MM.1S (cell line): ENCODE data around the gene VPS35.

Experiments
- CTCF ChIP-seq: fragments of 300-600 bp; sonication (generic); IDR thresholded peaks from 2 replicates; pipeline ENCODE4 v1.5.1; 2016; ENCODE audit warnings: antibody characterized with exemption, low read length, mixed read lengths
- EZH2 ChIP-seq: fragments of 300-600 bp; sonication (generic); optimal IDR thresholded peaks from 2 replicates; pipeline ENCODE3; 2017; ENCODE audit warnings: low read depth, mild to moderate bottlenecking, antibody characterized with exemption, low read length, mixed read lengths
- EZH2phosphoT487 ChIP-seq: fragments of 300-600 bp; sonication (generic); IDR thresholded peaks from 2 replicates; pipeline ENCODE4 v1.6.1; 2018; ENCODE audit warnings: antibody characterized with exemption, low read length

- no peak for TF ChIP-seq EZH2
- TF ChIP-seq CTCF = no peak
- TF ChIP-seq EZH2phosphoT487 = no peak
These were observed 41.1 kb upstream of the VPS35 start for GRCh38 chr16:46730126-46730525.
